HG02840 (cell line): Measurements from ENCODE around the gene GPR39.

Experiments used
- ATAC-seq: cut with Tn5 transposase; IDR thresholded peaks from one replicate; pipeline ENCODE4 v1.9.1; 2021; ENCODE audit warnings: mild to moderate bottlenecking, moderate library complexity, moderate number of reproducible peaks; ENCODE audit not compliant: unreplicated experiment, low FRiP score

Gene GPR39

GRCh38 chr2:132439703-132440398, 23.2 kb downstream of the GPR39 start:
- no peak for ATAC-seq

- no peak for ATAC-seq
Observed at GRCh38 chr2:132441051-132441450, 24.4 kb downstream of the GPR39 start.

GRCh38 chr2:132442278-132442677, 25.7 kb downstream of the GPR39 start:
- ATAC-seq = no peak

- ATAC-seq = no peak
Observed at GRCh38 chr2:132443106-132443505, 26.5 kb downstream of the GPR39 start.

GRCh38 chr2:132446444-132446843, 29.8 kb downstream of the GPR39 start:
- no peak for ATAC-seq

GRCh38 chr2:132448331-132448730, 31.7 kb downstream of the GPR39 start:
- no peak for ATAC-seq

- no peak for ATAC-seq
Observed at GRCh38 chr2:132448771-132449170, 32.2 kb downstream of the GPR39 start.

GRCh38 chr2:132449868-132450267, 33.3 kb downstream of the GPR39 start:
- no peak for ATAC-seq

GRCh38 chr2:132460781-132461180, 44.2 kb downstream of the GPR39 start:
- ATAC-seq = no peak

- no peak for ATAC-seq
Observed at GRCh38 chr2:132462236-132462635, 45.6 kb downstream of the GPR39 start.

- ATAC-seq = no peak
Observed at GRCh38 chr2:132463719-132464118, 47.1 kb downstream of the GPR39 start.

- ATAC-seq = no peak
Observed at GRCh38 chr2:132465917-132466316, 49.3 kb downstream of the GPR39 start.

GRCh38 chr2:132466428-132467028, 49.9 kb downstream of the GPR39 start:
- no peak for ATAC-seq

GRCh38 chr2:132468821-132469675, 52.4 kb downstream of the GPR39 start:
- ATAC-seq = no peak

GRCh38 chr2:132470746-132471145, 54.1 kb downstream of the GPR39 start:
- ATAC-seq = no peak

- ATAC-seq = no peak
Observed at GRCh38 chr2:132473174-132473883, 56.7 kb downstream of the GPR39 start.

GRCh38 chr2:132475615-132476014, 59.0 kb downstream of the GPR39 start:
- no peak for ATAC-seq

- ATAC-seq = no peak
Observed at GRCh38 chr2:132477436-132477835, 60.8 kb downstream of the GPR39 start.

GRCh38 chr2:132477962-132478361, 61.4 kb downstream of the GPR39 start:
- ATAC-seq = no peak

GRCh38 chr2:132478461-132479105, 62.0 kb downstream of the GPR39 start:
- ATAC-seq = no peak
